SW480 (cell line): ENCODE measurements around the gene GSTCD.
"Not testable (repeated sequence)": the region's sequence is repeated elsewhere in the genome, so short reads cannot be mapped to it uniquely, and the experiment has no call there.

ENCODE experiments used
- DNase-seq: peaks from one replicate; pipeline ENCODE4 v3.0.0-alpha.2; 2016; ENCODE audit warnings: low spot score

The GSTCD gene

GRCh38 chr4:105807496-105807895 is 98.9 kb downstream of the GSTCD start:
- DNase-seq, result no peak

- DNase-seq, result no peak
Measured at GRCh38 chr4:105808030-105808749, 99.6 kb downstream of the GSTCD start.

- DNase-seq, result peak; percentile 23
Measured at GRCh38 chr4:105808750-105809041, 100.1 kb downstream of the GSTCD start.

- no peak for DNase-seq
Measured at GRCh38 chr4:105815701-105816100, 107.1 kb downstream of the GSTCD start.

- no peak for DNase-seq
Measured at GRCh38 chr4:105822061-105822460, 113.5 kb downstream of the GSTCD start.

GRCh38 chr4:105828074-105828473 is 119.5 kb downstream of the GSTCD start:
- DNase-seq, result no peak

GRCh38 chr4:105831189-105831588 is 122.6 kb downstream of the GSTCD start:
- DNase-seq, result no peak

- no peak for DNase-seq
Measured at GRCh38 chr4:105835177-105835576, 126.6 kb downstream of the GSTCD start.

- no peak for DNase-seq
Measured at GRCh38 chr4:105836537-105836936, 128.0 kb downstream of the GSTCD start.

GRCh38 chr4:105837037-105837436 is 128.5 kb downstream of the GSTCD start:
- no peak for DNase-seq

- no peak for DNase-seq
Measured at GRCh38 chr4:105838082-105838481, 129.5 kb downstream of the GSTCD start.

- DNase-seq, result no peak
Measured at GRCh38 chr4:105840426-105841174, 132.0 kb downstream of the GSTCD start.

GRCh38 chr4:105843941-105844340 is 135.4 kb downstream of the GSTCD start:
- DNase-seq, result no peak

- DNase-seq, result no peak
Measured at GRCh38 chr4:105845559-105845958, 137.0 kb downstream of the GSTCD start.

GRCh38 chr4:105848359-105848758 is 139.8 kb downstream of the GSTCD start:
- DNase-seq, result not testable (repeated sequence)

- no peak for DNase-seq
Measured at GRCh38 chr4:105851196-105851595, 142.6 kb downstream of the GSTCD start.

- not testable (repeated sequence) for DNase-seq
Measured at GRCh38 chr4:105852230-105852629, 143.6 kb downstream of the GSTCD start.

GRCh38 chr4:105858466-105859040 is 150.0 kb downstream of the GSTCD start:
- no peak for DNase-seq

GRCh38 chr4:105859233-105859632 is 150.6 kb downstream of the GSTCD start:
- no peak for DNase-seq

- no peak for DNase-seq
Measured at GRCh38 chr4:105870963-105871362, 162.4 kb downstream of the GSTCD start.

- DNase-seq, result no peak
Measured at GRCh38 chr4:105871997-105872396, 163.4 kb downstream of the GSTCD start.

GRCh38 chr4:105875233-105875632 is 166.6 kb downstream of the GSTCD start:
- no peak for DNase-seq

- no peak for DNase-seq
Measured at GRCh38 chr4:105878668-105879067, 170.1 kb downstream of the GSTCD start.
